NCI-H526 (cell line): ENCODE results near the gene TENT4B.
"Not testable (repeated sequence)": the region's sequence is repeated elsewhere in the genome, so short reads cannot be mapped to it uniquely, and the experiment has no call there.

Experiments used
- DNase-seq, 2 experiments: peaks; one replicate each; lab custom pipeline; 2025; lab: John Stamatoyannopoulos, UW

The TENT4B gene

DNA sequence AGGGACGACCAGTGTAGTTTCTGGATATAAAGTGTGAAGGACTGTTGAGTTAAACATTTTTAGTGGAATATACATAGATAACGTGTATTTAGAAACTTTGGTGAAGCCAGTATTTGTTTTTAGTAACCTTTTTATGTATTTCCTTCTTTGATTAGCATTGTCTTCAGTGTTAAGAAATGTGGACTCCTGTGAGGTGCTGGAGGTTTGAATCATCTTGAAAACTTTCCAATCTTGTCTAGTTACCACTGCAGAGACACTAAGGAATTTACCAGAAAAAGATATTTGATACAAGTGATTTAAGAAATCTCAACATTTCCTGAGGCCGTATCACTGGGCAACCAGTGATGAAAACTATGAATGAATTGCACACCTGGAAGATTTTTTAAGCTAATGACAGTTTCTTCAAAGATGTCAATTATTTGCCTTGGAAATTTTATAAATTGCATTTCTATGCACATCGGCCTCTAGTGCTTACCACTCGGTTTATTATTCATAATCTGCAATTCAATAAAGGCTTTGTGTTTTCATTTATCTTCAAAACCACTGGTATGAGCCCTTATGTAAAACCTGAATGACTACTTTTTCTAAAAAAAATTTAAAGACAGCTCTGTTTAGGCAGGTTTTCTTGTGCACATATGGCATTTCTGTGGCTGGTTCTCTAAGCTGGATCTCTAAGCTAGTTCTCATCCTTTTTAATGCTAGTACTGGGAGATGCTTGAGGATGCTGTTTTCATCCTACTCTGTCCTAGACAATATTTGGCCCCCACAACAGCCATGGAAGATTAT is 81.9 kb downstream of the TENT4B start:
- no peak for DNase-seq

DNA sequence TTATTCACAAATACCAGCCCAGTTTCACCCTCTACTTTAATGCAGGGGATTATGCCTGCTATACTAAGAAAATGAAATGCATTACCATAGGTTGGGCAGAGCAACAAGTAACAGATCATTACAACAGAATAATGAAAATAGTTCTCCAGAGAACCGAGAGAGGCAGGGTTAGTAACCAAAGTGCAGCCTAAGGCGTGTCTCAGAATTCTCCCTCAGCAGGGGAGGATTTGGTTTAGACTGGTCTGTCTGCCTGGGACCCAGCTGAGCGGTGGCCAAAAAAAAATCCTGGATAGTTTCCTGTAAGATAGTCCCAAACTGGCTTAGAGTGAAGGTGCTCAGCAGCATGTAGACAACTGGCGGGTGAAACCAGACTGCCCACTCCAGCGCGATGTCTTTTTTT is 82.5 kb downstream of the TENT4B start:
- no peak for DNase-seq

DNA sequence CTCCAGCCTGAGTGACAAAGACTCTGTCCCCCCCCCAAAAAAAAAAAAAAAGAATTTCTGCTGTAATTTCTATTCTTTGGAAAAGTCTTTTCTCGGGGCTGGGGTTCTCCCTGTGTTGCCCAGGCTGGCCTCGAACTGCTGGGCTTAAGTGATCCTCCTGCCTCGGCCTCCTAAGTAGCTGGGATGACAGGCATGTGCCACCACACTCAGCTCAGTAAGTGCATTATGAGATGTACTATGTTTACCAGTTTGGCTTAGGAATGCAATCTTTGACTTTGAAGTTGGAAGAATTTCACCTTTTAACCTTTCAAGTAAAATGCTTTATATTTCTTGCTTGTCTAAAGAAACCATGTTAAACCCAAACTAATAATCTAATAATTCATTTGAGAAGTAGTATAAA is 85.2 kb downstream of the TENT4B start:
- DNase-seq = no peak

DNA sequence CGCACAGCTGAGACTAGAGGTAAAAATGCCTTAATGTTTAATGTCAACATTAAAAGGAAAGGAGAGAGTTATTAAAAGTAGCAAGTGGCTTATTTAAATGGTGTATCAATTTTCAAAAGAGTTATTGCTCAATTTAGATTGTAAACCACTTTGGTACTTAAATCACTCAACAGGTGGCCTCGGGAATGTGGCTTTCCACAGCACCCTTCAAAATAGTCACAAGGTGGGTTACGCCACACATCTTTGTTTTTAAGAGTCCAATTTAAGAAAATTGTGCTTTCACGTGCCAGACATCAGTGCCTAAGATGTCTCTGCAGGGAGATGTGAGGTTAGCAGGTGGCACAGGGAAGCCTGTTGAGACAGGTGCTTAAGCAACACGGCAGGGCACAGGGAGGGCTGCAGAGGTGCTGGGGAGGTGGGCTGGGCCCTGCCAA is 85.8 kb downstream of the TENT4B start:
- no peak for DNase-seq

DNA sequence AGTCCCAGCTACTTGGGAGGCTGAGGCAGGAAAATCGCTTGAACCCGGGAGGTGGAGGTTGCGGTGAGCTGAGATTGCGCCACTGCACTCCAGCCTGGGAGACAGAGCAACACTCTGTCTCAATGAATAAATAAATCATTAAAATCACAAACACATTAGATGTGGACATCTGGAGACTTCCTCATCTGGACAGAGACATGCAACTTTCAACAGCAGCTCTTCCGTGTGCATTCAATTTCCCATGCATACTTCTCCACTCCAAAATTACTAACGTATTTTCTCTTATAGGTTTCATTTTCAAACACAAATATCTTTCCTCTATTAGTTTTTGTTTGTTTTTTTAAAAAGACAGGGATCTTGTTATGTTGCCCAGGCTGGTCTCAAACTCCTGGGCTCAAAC is 89.9 kb downstream of the TENT4B start:
- DNase-seq = not testable (repeated sequence)

GRCh38 chr16:50244140-50244503 is 91.0 kb downstream of the TENT4B start:
- DNase-seq = no peak

DNA sequence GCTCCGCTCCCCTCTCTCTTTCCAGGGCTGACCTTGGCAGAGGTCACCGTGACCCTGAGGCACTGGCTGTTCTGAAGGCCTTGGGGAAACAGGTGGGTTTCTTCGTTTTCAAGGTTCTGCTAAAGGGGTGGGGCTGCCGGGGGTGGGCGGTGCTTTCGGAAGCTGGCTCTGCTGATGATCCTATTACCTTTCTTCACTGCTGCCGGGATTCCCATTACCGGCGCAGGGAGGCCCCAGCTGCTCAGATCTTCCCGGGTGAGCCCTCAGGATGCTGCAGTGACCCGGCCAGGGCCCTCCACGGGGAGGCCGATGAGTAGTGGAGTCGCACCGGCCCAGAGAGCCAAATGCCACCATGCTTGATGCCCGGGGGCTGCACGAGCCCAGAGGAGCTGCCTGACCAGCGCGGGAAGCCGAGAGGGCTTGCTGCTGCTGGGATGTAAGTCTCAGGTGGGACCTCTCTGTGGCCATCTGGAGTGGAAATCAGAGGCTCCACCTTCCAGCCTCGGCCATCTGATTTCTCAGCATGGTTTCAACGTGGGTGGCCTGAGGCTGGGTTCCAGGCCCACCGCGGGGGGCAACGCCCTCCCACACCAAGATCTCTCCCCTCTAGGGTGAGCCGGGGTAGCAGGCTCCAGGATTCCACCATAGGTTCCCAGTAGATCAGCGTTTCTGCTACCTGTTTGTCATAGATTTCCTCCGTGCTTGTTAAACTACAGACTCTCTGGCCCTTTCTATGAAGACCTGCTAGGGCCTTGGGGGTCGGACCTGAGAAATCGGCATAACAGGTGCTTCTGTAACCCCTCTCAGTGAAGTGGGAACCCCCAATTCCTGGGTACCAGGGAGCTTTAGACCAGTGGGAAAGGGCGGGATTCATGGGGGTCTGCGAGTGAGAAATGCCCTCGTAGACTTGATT is 91.7 kb downstream of the TENT4B start:
- DNase-seq = no peak

DNA sequence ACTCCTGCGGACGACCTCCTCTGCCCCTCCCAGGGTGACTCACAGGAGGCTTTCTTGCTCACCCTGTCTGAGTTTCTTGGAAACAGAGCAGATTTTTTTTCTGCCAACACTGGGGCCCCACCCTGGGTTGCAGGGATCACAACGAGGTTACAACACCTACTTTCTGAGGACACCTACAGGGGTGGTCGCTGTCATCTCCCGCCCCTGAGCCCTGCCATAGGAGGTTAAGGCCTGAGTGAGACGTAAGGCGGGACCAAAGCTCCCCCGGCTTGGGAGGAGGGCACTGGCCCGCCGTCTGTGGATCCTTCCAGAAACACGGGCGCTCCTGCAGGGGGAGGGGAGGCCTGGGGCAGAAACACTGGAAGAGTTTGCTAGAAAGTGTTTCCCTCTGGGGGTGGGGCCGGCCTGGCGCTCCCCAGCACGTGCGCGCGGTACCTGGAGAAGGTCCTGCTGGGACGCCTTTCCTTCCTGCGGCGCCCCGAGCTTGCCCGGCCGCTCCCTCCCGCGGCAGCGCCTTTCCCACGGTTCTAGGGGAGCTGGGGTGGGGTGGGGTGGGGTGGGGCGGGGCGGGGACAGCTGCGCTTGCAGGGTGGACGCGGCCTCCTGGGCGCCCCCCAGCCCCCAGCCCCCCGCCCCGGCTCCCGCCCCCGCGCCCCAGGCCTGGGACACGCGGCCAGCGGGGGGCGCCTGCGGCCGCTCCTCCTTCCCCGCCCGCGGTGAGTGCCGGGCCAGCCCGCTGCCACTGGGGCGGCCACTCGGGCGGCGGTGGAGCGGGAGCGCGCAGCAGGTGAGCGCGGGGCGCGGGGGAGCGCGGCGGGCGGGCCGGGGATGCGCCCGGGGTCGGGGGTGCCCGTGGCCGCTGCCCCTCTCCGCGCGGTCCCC is 92.6 kb downstream of the TENT4B start:
- peak in 1 of 2 experiments; percentile 39 for DNase-seq

DNA sequence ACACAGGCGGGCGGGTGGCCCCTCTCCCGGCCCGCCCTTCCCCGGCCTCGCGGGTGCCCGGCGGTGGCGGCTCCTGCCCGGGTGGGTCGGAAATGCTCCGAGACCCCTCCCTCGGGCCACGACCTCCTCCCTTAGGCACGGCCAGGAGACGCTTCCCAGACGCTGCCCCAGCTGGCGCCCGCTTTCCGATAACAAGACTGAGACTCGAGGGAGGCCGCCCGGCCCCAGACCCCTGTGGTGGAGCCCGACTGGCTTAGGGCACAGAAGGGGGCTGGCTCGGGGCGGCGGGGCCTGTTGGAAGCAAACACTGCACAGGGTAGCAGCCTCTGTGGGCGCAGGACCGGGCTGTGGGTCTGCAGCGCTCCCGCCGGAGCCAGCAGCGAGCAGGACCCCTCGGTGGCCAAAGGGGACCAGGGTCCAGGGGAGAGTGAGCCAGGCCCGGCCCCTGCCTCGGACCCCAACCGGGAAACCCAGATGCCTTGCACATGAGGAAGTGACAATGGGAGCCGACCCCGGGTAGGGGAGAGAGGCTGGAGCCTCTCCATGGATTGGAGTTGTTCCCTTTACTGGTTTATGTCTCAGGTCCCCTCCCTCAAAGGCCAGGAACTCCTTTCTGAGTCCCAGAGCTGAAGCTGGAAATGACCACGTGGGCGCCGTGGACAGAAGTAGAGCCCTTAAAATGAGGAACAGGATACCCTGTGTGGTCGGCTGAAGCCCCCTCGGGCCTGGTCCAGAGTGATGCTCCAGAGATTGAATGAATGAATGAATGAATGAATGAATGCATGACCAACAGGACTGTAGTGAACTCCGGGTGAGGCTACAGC is 93.4 kb downstream of the TENT4B start:
- DNase-seq = no peak

DNA sequence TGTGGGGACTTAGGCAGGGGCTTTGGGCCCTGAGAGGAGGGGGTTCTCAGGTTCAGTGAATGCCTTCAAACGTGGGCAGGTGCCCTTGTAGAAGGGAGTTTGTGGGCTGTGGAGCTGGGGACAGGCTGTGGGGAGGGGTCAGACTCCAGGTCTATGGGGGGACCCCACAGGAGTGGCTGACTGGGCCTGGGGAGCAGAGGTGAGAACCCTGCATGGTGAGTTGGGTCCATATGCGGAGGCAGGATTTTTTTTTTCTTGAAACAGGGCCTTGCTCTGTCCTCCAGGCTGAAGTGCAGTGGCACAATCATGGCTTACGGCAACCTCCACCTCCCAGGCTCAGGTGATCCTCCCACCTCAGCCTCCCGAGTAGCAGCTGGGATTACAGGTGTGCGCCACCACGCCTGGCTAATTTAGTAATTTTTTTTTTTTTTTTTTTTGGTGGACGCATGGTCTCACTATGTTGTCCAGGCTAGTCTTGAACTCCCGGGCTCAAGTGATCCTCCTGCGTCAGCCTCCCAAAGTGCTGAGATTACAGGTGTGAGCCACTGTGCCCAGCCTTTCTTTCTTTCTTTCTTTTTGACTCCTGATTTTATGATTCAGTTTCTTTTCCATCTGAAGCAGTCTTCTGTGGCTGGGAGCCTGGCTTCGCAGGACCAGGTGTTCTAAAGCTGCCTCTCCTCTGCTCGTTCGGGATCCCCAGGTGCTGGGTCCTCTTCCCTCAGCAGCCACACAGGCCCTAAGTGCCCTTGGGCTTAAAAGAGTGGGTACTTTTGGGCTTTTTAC is 94.2 kb downstream of the TENT4B start:
- DNase-seq = no peak

GRCh38 chr16:50247906-50248608 is 95.0 kb downstream of the TENT4B start:
- no peak for DNase-seq

- no peak for DNase-seq
Measured at GRCh38 chr16:50248845-50249244, 95.7 kb downstream of the TENT4B start.

GRCh38 chr16:50251375-50252081 is 98.4 kb downstream of the TENT4B start:
- no peak for DNase-seq

- DNase-seq = no peak
Measured at GRCh38 chr16:50252082-50252611, 99.0 kb downstream of the TENT4B start.

- no peak for DNase-seq
Measured at GRCh38 chr16:50252874-50253513, 99.9 kb downstream of the TENT4B start.

DNA sequence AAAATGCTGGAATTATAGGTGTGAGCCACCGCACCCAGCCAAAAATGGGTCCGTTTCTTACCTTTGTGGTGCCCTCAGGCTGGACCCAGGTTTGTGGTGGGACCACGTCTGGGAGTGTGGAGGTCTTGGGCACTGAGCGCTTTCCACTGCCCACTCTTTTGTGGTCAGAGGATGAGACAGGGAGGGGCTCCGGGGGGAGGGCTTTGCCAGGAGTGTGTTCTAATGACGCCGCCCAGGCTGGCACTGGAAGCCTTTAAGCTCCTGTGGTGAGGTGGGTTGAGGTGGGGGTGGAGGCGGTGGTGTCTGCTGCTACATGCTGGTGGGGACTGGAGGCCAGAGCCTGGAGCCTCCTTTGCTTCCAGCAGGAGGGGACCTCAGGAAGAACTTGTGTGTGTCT is 100.4 kb downstream of the TENT4B start:
- DNase-seq = no peak

- DNase-seq = no peak
Measured at GRCh38 chr16:50254072-50254471, 101.0 kb downstream of the TENT4B start.

- DNase-seq = no peak
Measured at GRCh38 chr16:50255538-50255937, 102.4 kb downstream of the TENT4B start.
